GM19438 (cell line): ENCODE results near the gene CPXM1.

Experiments used
- ATAC-seq: cut with Tn5 transposase; IDR thresholded peaks from one replicate; pipeline ENCODE4 v1.9.1; 2021; ENCODE audit warnings: low read depth; ENCODE audit not compliant: unreplicated experiment

Gene CPXM1

GRCh38 chr20:2751347-2751877 lies 49.0 kb downstream of the CPXM1 start:
- no peak for ATAC-seq

GRCh38 chr20:2750491-2751251 lies 49.8 kb downstream of the CPXM1 start:
- ATAC-seq, result no peak

- ATAC-seq, result no peak
These were observed 50.4 kb downstream of the CPXM1 start for GRCh38 chr20:2749951-2750490.

GRCh38 chr20:2749343-2749950 lies 51.0 kb downstream of the CPXM1 start:
- ATAC-seq, result no peak

GRCh38 chr20:2748551-2749342 lies 51.7 kb downstream of the CPXM1 start:
- ATAC-seq, result no peak

- ATAC-seq, result no peak
These were observed 52.7 kb downstream of the CPXM1 start for GRCh38 chr20:2747676-2748235.

- ATAC-seq, result no peak
These were observed 53.7 kb downstream of the CPXM1 start for GRCh38 chr20:2746636-2747265.

- ATAC-seq, result no peak
These were observed 54.3 kb downstream of the CPXM1 start for GRCh38 chr20:2745936-2746635.

- ATAC-seq, result no peak
These were observed 55.1 kb downstream of the CPXM1 start for GRCh38 chr20:2745060-2745910.
